ENCODE results near the gene NISCH.

The NISCH gene

GRCh38 chr3:52447512-52448355 is 7.7 kb upstream of the NISCH start:
- no peak for DNase-seq (ENCODE audit: low read depth)

- DNase-seq (ENCODE audit: low read depth): no peak
Measured at GRCh38 chr3:52450489-52451236, 4.7 kb upstream of the NISCH start.

- DNase-seq (ENCODE audit: low read depth): no peak
Measured at GRCh38 chr3:52451237-52452083, 3.9 kb upstream of the NISCH start.

GRCh38 chr3:52452126-52452525 is 3.3 kb upstream of the NISCH start:
- DNase-seq (ENCODE audit: low read depth): no peak

- DNase-seq (ENCODE audit: low read depth): no peak
Measured at GRCh38 chr3:52452570-52453221, 2.7 kb upstream of the NISCH start.

GRCh38 chr3:52453496-52454249 is 1.7 kb upstream of the NISCH start, which contains the start of gene TNNC1:
Gene TNNC1, minus strand, starts transcription at chr3:52454041. Its CDS starts 26 bp downstream, at chr3:52454015.
- DNase-seq (ENCODE audit: low read depth): no peak

- DNase-seq (ENCODE audit: low read depth): no peak
Measured at GRCh38 chr3:52454250-52454937, 1.0 kb upstream of the NISCH start.

- DNase-seq (ENCODE audit: low read depth): no peak
Measured at GRCh38 chr3:52454938-52455282, 494 bp upstream of the NISCH start.

- DNase-seq (ENCODE audit: low read depth): no peak
Measured at GRCh38 chr3:52456169-52456799, 880 bp downstream of the NISCH start.

GRCh38 chr3:52456800-52457183 is 1.4 kb downstream of the NISCH start:
- no peak for DNase-seq (ENCODE audit: low read depth)

GRCh38 chr3:52458031-52458760 is 2.8 kb downstream of the NISCH start:
- no peak for DNase-seq (ENCODE audit: low read depth)

- DNase-seq (ENCODE audit: low read depth): no peak
Measured at GRCh38 chr3:52458770-52459545, 3.6 kb downstream of the NISCH start.

- no peak for DNase-seq (ENCODE audit: low read depth)
Measured at GRCh38 chr3:52461874-52462273, 6.5 kb downstream of the NISCH start.

GRCh38 chr3:52463416-52463815 is 8.0 kb downstream of the NISCH start:
- DNase-seq (ENCODE audit: low read depth): no peak

- DNase-seq (ENCODE audit: low read depth): no peak
Measured at GRCh38 chr3:52468336-52468735, 12.9 kb downstream of the NISCH start.

GRCh38 chr3:52469001-52469400 is 13.6 kb downstream of the NISCH start:
- no peak for DNase-seq (ENCODE audit: low read depth)

- DNase-seq (ENCODE audit: low read depth): no peak
Measured at GRCh38 chr3:52470920-52471319, 15.5 kb downstream of the NISCH start.

GRCh38 chr3:52471371-52472238 is 16.2 kb downstream of the NISCH start:
- no peak for DNase-seq (ENCODE audit: low read depth)

Measured in activated T-cell treated with anti-CD3 and anti-CD28 coated beads for 48 hours (primary cell).